SH-SY5Y (cell line): ENCODE results near the gene SMIM3.

ENCODE experiments used
- GATA2 ChIP-seq: IDR thresholded peaks from 2 replicates; pipeline ENCODE4 v1.6.1; 2011; ENCODE audit warnings: mild to moderate bottlenecking, low read depth, low read length
- GATA3 ChIP-seq: IDR thresholded peaks from 2 replicates; pipeline ENCODE4 v1.6.1; 2011; ENCODE audit warnings: low read depth, mild to moderate bottlenecking, low read length, moderate library complexity

DNA sequence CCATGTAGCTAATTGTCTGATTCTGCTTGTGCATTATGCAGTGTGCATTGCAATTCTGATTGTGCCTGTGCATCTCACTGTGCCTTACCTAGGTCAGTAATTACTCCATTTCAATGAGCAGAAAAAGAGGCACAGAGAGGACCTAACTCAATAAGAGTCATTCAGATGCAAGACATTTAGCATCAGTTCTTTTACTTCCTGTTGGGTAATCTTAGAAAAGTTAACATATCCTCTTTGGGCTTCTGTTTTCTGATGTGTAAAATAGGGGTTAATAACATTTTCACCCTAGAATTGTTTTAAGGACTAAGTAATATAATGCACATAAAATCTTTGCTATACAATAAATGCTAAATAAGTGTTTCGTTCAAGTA is 12.8 kb upstream of the SMIM3 start:
- TF ChIP-seq GATA2, result no peak
- no peak for TF ChIP-seq GATA3
